ENCODE measurements around the gene PARP9. TPM values are rescaled to one million over a fixed set of nuclear protein-coding genes. Genes with fewer than 3 reads are reported as not detected.
A peak's percentile ranks its signal among the peaks of the same experiment; 100 is the strongest.

PARP9 gene
- total and polyA plus RNA-seq, 2 of the 13 experiments (the other 11 are each of a cell fraction or from before 2014, with no cell fraction given): 6.5 to 10.6 TPM

DNA sequence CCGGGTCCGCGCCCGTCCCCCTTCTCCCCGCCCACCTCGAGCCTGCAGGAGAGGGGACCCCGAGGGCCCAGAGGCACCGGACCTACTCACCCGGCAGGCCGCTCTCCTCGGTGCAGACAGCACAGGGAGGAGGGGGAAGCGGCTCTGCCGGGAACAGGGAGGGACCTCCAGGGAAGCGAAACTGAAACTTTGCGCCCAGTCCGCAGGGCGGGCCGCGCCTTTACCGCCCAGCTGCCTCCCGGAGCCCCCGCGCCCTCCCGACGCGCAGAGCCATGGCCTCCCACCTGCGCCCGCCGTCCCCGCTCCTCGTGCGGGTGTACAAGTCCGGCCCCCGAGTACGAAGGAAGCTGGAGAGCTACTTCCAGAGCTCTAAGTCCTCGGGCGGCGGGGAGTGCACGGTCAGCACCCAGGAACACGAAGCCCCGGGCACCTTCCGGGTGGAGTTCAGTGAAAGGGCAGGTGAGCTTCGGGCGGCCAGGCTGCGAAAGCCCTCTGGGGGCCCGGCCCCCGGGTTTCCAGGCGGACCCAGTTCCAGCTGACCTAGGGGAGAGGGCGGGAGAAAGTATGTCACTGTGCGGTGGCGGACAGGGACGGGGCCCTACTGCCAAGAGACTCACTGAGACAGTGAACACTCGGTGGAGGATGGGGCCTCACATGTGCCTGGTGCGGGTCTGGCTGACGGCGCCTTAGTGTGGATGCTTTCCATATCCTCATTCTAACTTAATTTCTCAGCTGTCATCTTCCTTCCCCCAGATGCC, at the start of gene PARP9, which contains the start of gene DTX3L (continued):
- TF ChIP-seq MAZ (IDR thresholded peaks at IDR 0.05; ENCODE audit: borderline replicate concordance, low read depth, low read length): peak; percentile 52; the same call in 1 of the 2 replicates
- peak; percentile 89 for TF ChIP-seq MAZ (CRISPR knock-in tag; IDR thresholded peaks at IDR 0.05; ENCODE audit: low read depth)
- 0 out of 2 replicates have a peak, but pooled peaks have one; percentile 27 for TF ChIP-seq RELA (CRISPR knock-in tag; IDR thresholded peaks at IDR 0.05)
- no peak for TF ChIP-seq THYN1 (CRISPR knock-in tag; IDR thresholded peaks at IDR 0.05; ENCODE audit: borderline replicate concordance, low read depth)
- TF ChIP-seq ZNF619 (CRISPR knock-in tag; IDR thresholded peaks at IDR 0.05): no peak; the same call in 1 of the 2 replicates
- TF ChIP-seq ARNT2 (CRISPR knock-in tag; IDR thresholded peaks at IDR 0.05; ENCODE audit: low read depth): peak; percentile 87
- peak; percentile 47; the same call in 1 of the 2 replicates for TF ChIP-seq ZNF34 (CRISPR knock-in tag; IDR thresholded peaks at IDR 0.05; ENCODE audit: borderline replicate concordance)
- TF ChIP-seq ZNF232 (CRISPR knock-in tag; IDR thresholded peaks at IDR 0.05; ENCODE audit: borderline replicate concordance): no peak; the same call in 1 of the 2 replicates
- 0 out of 2 replicates have a peak, but pooled peaks have one; percentile 52 for TF ChIP-seq ZC3H13 (CRISPR knock-in tag; IDR thresholded peaks at IDR 0.05)
- TF ChIP-seq, protein P1, sequence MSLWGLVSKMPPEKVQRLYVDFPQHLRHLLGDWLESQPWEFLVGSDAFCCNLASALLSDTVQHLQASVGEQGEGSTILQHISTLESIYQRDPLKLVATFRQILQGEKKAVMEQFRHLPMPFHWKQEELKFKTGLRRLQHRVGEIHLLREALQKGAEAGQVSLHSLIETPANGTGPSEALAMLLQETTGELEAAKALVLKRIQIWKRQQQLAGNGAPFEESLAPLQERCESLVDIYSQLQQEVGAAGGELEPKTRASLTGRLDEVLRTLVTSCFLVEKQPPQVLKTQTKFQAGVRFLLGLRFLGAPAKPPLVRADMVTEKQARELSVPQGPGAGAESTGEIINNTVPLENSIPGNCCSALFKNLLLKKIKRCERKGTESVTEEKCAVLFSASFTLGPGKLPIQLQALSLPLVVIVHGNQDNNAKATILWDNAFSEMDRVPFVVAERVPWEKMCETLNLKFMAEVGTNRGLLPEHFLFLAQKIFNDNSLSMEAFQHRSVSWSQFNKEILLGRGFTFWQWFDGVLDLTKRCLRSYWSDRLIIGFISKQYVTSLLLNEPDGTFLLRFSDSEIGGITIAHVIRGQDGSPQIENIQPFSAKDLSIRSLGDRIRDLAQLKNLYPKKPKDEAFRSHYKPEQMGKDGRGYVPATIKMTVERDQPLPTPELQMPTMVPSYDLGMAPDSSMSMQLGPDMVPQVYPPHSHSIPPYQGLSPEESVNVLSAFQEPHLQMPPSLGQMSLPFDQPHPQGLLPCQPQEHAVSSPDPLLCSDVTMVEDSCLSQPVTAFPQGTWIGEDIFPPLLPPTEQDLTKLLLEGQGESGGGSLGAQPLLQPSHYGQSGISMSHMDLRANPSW (CRISPR knock-in tag; IDR thresholded peaks at IDR 0.05; ENCODE audit: borderline replicate concordance): no peak
- TF ChIP-seq, protein P2, sequence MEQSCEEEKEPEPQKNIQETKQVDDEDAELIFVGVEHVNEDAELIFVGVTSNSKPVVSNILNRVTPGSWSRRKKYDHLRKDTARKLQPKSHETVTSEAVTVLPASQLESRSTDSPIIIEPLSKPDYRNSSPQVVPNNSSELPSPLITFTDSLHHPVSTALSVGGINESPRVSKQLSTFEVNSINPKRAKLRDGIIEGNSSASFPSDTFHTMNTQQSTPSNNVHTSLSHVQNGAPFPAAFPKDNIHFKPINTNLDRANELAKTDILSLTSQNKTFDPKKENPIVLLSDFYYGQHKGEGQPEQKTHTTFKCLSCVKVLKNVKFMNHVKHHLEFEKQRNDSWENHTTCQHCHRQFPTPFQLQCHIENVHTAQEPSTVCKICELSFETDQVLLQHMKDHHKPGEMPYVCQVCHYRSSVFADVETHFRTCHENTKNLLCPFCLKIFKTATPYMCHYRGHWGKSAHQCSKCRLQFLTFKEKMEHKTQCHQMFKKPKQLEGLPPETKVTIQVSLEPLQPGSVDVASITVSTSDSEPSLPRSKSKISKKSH (CRISPR knock-in tag; IDR thresholded peaks at IDR 0.05; ENCODE audit: borderline replicate concordance): peak; percentile 95
- TF ChIP-seq, protein P3, sequence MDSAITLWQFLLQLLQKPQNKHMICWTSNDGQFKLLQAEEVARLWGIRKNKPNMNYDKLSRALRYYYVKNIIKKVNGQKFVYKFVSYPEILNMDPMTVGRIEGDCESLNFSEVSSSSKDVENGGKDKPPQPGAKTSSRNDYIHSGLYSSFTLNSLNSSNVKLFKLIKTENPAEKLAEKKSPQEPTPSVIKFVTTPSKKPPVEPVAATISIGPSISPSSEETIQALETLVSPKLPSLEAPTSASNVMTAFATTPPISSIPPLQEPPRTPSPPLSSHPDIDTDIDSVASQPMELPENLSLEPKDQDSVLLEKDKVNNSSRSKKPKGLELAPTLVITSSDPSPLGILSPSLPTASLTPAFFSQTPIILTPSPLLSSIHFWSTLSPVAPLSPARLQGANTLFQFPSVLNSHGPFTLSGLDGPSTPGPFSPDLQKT (CRISPR knock-in tag; IDR thresholded peaks at IDR 0.05; ENCODE audit: borderline replicate concordance): no peak
- TF ChIP-seq BORCS8-MEF2B (CRISPR knock-in tag; IDR thresholded peaks at IDR 0.05): peak; percentile 93
- peak; percentile 84 for TF ChIP-seq SAP130 (CRISPR knock-in tag; IDR thresholded peaks at IDR 0.05; ENCODE audit: low read depth)
- TF ChIP-seq CCDC6 (CRISPR knock-in tag; IDR thresholded peaks at IDR 0.05): no peak
- TF ChIP-seq ZSCAN20 (CRISPR knock-in tag; IDR thresholded peaks at IDR 0.05; ENCODE audit: borderline replicate concordance): peak; percentile 67; the same call in 1 of the 2 replicates
- TF ChIP-seq, protein P4, sequence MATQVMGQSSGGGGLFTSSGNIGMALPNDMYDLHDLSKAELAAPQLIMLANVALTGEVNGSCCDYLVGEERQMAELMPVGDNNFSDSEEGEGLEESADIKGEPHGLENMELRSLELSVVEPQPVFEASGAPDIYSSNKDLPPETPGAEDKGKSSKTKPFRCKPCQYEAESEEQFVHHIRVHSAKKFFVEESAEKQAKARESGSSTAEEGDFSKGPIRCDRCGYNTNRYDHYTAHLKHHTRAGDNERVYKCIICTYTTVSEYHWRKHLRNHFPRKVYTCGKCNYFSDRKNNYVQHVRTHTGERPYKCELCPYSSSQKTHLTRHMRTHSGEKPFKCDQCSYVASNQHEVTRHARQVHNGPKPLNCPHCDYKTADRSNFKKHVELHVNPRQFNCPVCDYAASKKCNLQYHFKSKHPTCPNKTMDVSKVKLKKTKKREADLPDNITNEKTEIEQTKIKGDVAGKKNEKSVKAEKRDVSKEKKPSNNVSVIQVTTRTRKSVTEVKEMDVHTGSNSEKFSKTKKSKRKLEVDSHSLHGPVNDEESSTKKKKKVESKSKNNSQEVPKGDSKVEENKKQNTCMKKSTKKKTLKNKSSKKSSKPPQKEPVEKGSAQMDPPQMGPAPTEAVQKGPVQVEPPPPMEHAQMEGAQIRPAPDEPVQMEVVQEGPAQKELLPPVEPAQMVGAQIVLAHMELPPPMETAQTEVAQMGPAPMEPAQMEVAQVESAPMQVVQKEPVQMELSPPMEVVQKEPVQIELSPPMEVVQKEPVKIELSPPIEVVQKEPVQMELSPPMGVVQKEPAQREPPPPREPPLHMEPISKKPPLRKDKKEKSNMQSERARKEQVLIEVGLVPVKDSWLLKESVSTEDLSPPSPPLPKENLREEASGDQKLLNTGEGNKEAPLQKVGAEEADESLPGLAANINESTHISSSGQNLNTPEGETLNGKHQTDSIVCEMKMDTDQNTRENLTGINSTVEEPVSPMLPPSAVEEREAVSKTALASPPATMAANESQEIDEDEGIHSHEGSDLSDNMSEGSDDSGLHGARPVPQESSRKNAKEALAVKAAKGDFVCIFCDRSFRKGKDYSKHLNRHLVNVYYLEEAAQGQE (IDR thresholded peaks at IDR 0.05; ENCODE audit: borderline replicate concordance in 1 of 2, low read depth in 1 of 2, low read length in 2 of 2): peak in 1 of 2 experiments; percentile 21; a peak in 1 of 4 replicates
